GM10847 (cell line): ENCODE data around the gene POC5.

Source experiments
- POLR2A ChIP-seq: IDR thresholded peaks from 2 replicates; pipeline ENCODE4 v1.6.1; 2011; ENCODE audit not compliant: insufficient read length; ENCODE audit errors: extremely low read depth

POC5 gene

GRCh38 chr5:75640826-75641225 is 76.4 kb downstream of the POC5 start:
- no peak for TF ChIP-seq POLR2A

- TF ChIP-seq POLR2A: no peak
Measured at GRCh38 chr5:75640395-75640794, 76.8 kb downstream of the POC5 start.

GRCh38 chr5:75639535-75640311 is 77.5 kb downstream of the POC5 start:
- TF ChIP-seq POLR2A: no peak

GRCh38 chr5:75637949-75638348 is 79.3 kb downstream of the POC5 start:
- no peak for TF ChIP-seq POLR2A

GRCh38 chr5:75632321-75632720 is 84.9 kb downstream of the POC5 start:
- TF ChIP-seq POLR2A: no peak

GRCh38 chr5:75630875-75631274 is 86.4 kb downstream of the POC5 start:
- no peak for TF ChIP-seq POLR2A

- TF ChIP-seq POLR2A: no peak
Measured at GRCh38 chr5:75627801-75628200, 89.4 kb downstream of the POC5 start.

GRCh38 chr5:75626959-75627358 is 90.3 kb downstream of the POC5 start:
- no peak for TF ChIP-seq POLR2A
